Omental fat pad (tissue), 4 donors: ENCODE results near the gene EFCAB8. TPM values are rescaled to one million over a fixed set of nuclear protein-coding genes. Genes with fewer than 3 reads are reported as not detected.

Experiments
- ATAC-seq: fragments of 150-250 bp; one replicate; pipeline ENCODE4 v1.9.1; 2016; ENCODE audit warnings: mild to moderate bottlenecking, moderate library complexity; ENCODE audit not compliant: low FRiP score
- DNase-seq: peaks from one replicate; pipeline ENCODE4 v3.0.0-alpha.2; 2019; ENCODE audit warnings: low spot score
- total RNA-seq, 4 donors: library from RNA; depleted of rRNA; stranded (reverse); fragments of >200 nt; gene quantifications; one replicate each; pipeline ENCODE4 v1.1.0, GENCODE V29; 2016
- TF ChIP-seq, protein P1 (sequence below), 3 donors: fragments of 450-650 bp; IDR thresholded peaks; one replicate each; pipeline ENCODE4 v1.5.1; 2016 to 2017; ENCODE audit warnings: antibody characterized with exemption in 3 of 3, mild to moderate bottlenecking in 3 of 3, moderate library complexity in 2 of 3

The EFCAB8 gene
- total RNA-seq, 4 donors from 2014 or later, result 0.24 TPM; not detected in 3

DNA sequence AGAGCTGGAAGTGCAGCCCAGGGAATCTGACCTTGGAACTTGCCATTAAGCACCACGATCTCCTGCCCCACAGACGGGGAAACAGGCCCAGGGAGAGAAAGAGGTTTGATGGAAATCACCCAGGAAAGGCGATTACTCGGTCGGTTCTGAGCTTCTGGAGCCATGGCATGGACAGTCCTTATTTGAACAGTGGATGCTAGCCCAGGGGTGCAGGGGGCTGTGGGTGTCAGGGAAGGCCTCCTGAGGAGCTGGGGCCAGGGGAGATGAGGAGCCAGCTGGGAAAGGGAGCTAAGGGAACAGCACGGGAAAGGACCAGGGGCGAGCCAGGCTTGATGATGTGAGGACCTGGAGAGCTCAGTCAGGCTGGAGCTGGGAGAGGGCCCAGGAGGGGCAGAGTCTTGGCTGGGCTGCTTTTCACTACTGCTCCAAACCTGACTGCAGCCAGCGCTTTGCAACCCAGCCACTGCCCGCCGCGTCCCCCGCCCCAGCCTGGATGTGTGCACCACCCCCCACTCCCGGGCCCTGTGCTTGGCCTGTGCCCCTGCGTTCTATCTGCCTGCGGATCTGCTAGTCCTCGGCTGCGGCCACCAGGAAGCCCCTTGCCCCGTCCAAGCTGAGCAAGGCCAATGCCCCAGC is 127.7 kb downstream of the EFCAB8 start:
- TF ChIP-seq, protein P1, sequence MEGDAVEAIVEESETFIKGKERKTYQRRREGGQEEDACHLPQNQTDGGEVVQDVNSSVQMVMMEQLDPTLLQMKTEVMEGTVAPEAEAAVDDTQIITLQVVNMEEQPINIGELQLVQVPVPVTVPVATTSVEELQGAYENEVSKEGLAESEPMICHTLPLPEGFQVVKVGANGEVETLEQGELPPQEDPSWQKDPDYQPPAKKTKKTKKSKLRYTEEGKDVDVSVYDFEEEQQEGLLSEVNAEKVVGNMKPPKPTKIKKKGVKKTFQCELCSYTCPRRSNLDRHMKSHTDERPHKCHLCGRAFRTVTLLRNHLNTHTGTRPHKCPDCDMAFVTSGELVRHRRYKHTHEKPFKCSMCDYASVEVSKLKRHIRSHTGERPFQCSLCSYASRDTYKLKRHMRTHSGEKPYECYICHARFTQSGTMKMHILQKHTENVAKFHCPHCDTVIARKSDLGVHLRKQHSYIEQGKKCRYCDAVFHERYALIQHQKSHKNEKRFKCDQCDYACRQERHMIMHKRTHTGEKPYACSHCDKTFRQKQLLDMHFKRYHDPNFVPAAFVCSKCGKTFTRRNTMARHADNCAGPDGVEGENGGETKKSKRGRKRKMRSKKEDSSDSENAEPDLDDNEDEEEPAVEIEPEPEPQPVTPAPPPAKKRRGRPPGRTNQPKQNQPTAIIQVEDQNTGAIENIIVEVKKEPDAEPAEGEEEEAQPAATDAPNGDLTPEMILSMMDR (IDR thresholded peaks at IDR 0.05), result no peak
- no peak for DNase-seq
- no peak for ATAC-seq

DNA sequence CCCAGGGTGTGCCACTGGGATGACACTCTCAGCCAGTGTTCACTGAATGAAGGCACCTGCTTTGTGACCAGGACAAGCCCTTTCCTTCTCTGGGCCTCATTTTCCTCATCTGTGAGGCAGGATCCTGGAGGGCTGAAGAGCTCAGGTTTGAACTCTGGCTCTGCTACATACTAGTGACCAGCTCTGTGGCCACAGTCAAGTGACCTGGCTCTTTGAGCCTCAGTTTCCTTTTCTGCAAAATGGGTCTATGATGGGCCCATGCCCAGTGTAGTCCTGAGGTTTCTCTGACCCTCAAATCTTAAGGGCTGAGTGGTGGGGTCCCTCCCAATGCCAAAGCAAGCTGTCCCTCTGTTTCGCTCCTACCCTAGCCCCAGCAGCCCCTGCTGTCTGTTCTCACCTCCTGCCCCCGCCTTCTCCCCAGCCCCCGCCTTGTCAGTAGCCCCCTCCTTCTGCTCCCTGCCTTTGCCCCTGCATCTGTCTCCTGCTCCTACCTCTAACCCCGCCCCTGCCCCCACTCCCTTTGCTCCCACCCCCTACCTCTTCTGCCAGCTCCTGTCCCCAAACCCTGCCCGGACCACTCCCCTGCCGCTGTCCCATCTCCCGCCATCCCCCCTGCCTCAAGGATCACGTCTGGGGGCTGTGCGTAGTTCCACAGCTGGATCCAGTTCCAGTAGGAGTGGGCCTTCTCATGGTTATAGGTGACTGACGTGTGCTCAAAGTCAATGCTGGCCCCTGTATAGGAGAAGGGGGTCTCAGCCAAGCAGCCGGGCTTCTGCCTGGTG is 128.5 kb downstream of the EFCAB8 start:
- no peak for ATAC-seq
- DNase-seq, result no peak
- TF ChIP-seq, protein P1 (IDR thresholded peaks at IDR 0.05), result no peak

DNA sequence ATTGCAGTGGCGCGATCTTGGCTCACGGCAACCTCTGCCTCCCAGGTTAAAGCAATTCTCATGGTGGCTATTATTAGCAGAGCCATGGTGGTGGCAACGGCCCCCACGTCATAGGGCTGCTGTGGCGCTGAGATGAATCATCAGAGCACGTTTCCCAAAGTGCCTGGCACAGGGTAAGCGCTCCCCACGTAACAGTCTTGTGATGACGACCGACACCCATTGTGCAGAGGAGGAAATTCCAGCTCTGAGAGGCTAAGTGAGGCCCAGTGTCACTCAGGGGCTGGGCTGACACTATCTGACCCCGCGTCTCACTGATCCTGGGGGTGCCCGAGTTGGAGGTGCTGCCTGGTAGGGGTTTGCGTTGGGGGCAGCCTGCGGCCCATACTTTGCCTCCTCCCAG is 129.3 kb downstream of the EFCAB8 start:
- no peak for ATAC-seq
- DNase-seq, result no peak
- TF ChIP-seq, protein P1 (IDR thresholded peaks at IDR 0.05), result no peak

DNA sequence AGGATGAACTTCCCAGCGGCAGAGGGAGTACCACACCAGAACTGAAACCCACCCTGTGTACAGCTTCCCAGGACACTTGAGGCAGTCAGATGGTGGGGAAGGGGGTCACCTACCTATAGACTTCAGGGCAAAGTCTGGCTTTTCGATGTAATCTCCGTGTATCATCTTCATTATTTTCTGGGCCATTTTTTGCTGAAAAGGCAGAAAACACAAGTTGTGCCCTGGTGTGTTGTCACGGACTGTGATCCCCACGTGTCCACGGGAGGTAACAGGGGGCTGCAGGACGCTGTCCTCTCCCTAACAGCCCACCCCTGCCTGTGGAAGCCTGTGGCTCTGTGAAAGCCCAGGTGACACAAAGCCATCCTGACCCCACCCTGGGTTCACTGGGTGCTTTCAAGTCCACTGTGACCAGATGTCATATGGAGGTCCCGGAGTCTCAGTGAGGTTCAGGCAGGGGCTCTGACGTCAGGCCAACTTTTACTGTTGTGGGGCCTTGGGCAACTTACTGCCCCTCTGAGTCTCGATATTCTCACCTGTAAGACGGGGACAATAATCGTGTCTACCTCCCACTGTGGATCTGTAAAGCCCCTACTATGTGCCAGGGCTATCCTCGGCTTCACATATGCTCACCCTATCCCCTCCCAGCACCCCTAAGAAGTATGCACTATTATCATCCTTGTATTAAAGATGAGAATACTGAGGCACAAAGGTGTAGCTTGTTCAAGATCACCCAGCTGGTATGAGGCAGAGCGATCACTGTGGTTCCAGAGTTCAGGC is 131.0 kb downstream of the EFCAB8 start:
- DNase-seq, result no peak
- no peak for ATAC-seq
- TF ChIP-seq, protein P1 (IDR thresholded peaks at IDR 0.05), result no peak

DNA sequence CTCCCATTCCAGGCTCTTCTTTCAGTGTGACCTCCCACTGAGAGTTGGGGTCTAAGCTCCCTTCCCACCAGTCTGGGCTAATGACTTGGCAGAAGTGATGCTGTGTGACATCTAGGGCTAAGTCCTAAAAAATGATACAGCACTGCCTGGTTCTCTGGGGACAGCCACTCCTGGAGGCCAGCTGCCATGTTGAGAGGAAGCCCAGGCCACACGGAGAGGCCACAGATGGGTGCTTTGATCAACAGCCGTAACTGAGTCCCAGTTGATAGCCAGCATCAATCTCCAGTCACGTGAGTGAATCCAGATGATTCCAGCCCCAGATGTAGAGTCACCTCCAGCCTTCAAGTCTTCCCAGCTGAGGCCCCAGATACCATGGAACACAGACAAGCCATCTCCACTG is 131.7 kb downstream of the EFCAB8 start:
- DNase-seq (no peak), ATAC-seq (no peak)
- TF ChIP-seq, protein P1 (IDR thresholded peaks at IDR 0.05), result no peak

DNA sequence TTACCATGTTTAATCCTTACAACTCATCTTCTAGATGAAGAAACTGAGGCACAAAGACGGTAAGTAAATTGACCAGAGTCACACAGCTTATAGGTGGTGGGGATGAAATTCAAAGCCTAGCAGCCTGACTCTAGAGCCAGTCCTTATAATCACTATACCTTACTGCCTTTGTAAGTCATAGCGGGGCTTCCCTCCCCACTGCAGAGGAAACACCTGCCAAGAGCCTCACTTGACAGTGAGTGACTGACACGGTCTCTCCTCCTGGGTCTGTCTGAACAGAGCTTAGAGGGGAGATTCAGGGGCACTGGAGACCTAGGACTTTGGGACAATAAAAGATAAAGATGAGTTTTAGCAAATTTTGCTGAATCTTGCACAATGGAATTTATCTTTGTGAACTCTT is 132.7 kb downstream of the EFCAB8 start:
- TF ChIP-seq, protein P1 (IDR thresholded peaks at IDR 0.05), result no peak
- ATAC-seq, result no peak
- DNase-seq, result no peak
